Colonic mucosa (tissue), 4 donors: ENCODE measurements around the gene NKD2. TPM values are rescaled to one million over a fixed set of nuclear protein-coding genes. Genes with fewer than 3 reads are reported as not detected.

Experiments used
- DNase-seq: peaks from one replicate; pipeline ENCODE4 v3.0.0-alpha.2; 2020
- H3K27ac ChIP-seq: fragments of 200-600 bp; one replicate; pipeline ENCODE4 v1.8.0; 2021
- H3K27me3 ChIP-seq: fragments of 200-600 bp; one replicate; pipeline ENCODE4 v1.8.0; 2021
- H3K36me3 ChIP-seq: fragments of 200-600 bp; one replicate; pipeline ENCODE4 v1.8.0; 2021
- H3K4me1 ChIP-seq: fragments of 200-600 bp; one replicate; pipeline ENCODE4 v1.8.0; 2021; ENCODE audit warnings: mild to moderate bottlenecking
- H3K4me3 ChIP-seq: fragments of 200-600 bp; one replicate; pipeline ENCODE4 v1.8.0; 2021
- H3K9ac ChIP-seq, 2 donors: one replicate each; pipeline ENCODE4 v1.7.0; 2013; ENCODE audit warnings: control low read depth in 2 of 2, low read depth in 2 of 2, low read length in 2 of 2
- H3K9me3 ChIP-seq: fragments of 200-600 bp; one replicate; pipeline ENCODE4 v1.8.0; 2021
- CTCF ChIP-seq: fragments of 200-600 bp; IDR thresholded peaks from one replicate; pipeline ENCODE4 v1.8.0; 2022; ENCODE audit warnings: antibody characterized with exemption, mild to moderate bottlenecking
- intact Hi-C: fragments of 100-400 bp; cut with DNase I; formaldehyde crosslinking; loops from one replicate; pipeline ENCODE4 v1.14.1; 2022
- total RNA-seq, 2 donors: library from RNA; stranded (reverse); fragmentation: NEBNext Ultra II Directional in 1 of 2; extraction: Animal tissue kit (Norgen Biotek cat#: 25700) in 1 of 2; gene quantifications; one replicate each; pipeline ENCODE4 v1.2.1, GENCODE V29; 2021
- donor health status: healthy.
- donor health status: DM: no; HTN: no; CAD: no.
- donor health status: DM: no; HTN: no; CAD: no.

The NKD2 gene
- total RNA-seq, 2 donors from 2014 or later: 0.94 to 1.9 TPM

GRCh38 chr5:1083823-1084605 is 75.4 kb downstream of the NKD2 start:
- intact Hi-C loops: no loop called here
- H3K4me3 ChIP-seq: no peak overlapping the region
- H3K36me3 ChIP-seq: peaks cover 23% of the 10 kb centered on the region
- no peaks in the 10 kb centered on the region for H3K4me1 ChIP-seq
- H3K27me3 ChIP-seq: no peaks in the 10 kb centered on the region
- H3K9ac ChIP-seq: no peak overlapping the region
- TF ChIP-seq CTCF: no peak
- H3K27ac ChIP-seq: no peak overlapping the region
- H3K9me3 ChIP-seq: no peaks in the 10 kb centered on the region
- DNase-seq: no peak

- Histone ChIP-seq H3K4me1 (no peaks in the 10 kb centered on the region), H3K4me3 (no peak overlapping the region), H3K9ac (no peak overlapping the region), H3K9me3 (no peaks in the 10 kb centered on the region), H3K27ac (no peak overlapping the region), H3K27me3 (no peaks in the 10 kb centered on the region), H3K36me3 (peaks cover 23% of the 10 kb centered on the region)
- no peak for DNase-seq
- intact Hi-C loops: no loop called here
- no peak for TF ChIP-seq CTCF
Observed at GRCh38 chr5:1085391-1085790, 76.8 kb downstream of the NKD2 start.

- no peak for TF ChIP-seq CTCF
- peaks cover 23% of the 10 kb centered on the region for H3K36me3 ChIP-seq
- no peak overlapping the region for H3K27ac ChIP-seq
- intact Hi-C loops: no loop called here
- no peaks in the 10 kb centered on the region for H3K27me3 ChIP-seq
- no peak overlapping the region for H3K4me3 ChIP-seq
- no peaks in the 10 kb centered on the region for H3K4me1 ChIP-seq
- no peaks in the 10 kb centered on the region for H3K9me3 ChIP-seq
- no peak for DNase-seq
- H3K9ac ChIP-seq: no peak overlapping the region
Observed at GRCh38 chr5:1086137-1086536, 77.5 kb downstream of the NKD2 start.

- intact Hi-C loops: no loop called here
- Histone ChIP-seq H3K4me1 (no peaks in the 10 kb centered on the region), H3K4me3 (no peak overlapping the region), H3K27ac (no peak overlapping the region), H3K9ac (no peak overlapping the region), H3K27me3 (no peaks in the 10 kb centered on the region), H3K9me3 (no peaks in the 10 kb centered on the region), H3K36me3 (peaks cover 23% of the 10 kb centered on the region)
- DNase-seq: no peak
- TF ChIP-seq CTCF: no peak
Observed at GRCh38 chr5:1086871-1087270, 78.3 kb downstream of the NKD2 start.

- Histone ChIP-seq H3K4me1 (no peaks in the 10 kb centered on the region), H3K27ac (no peak overlapping the region), H3K4me3 (no peak overlapping the region), H3K9ac (no peak overlapping the region), H3K27me3 (no peaks in the 10 kb centered on the region), H3K9me3 (no peaks in the 10 kb centered on the region), H3K36me3 (peaks cover 23% of the 10 kb centered on the region)
- DNase-seq: no peak
- no peak for TF ChIP-seq CTCF
- intact Hi-C loops: no loop called here
Observed at GRCh38 chr5:1087428-1087827, 78.8 kb downstream of the NKD2 start.
